ENCODE measurements around the gene GSE1.

DNA sequence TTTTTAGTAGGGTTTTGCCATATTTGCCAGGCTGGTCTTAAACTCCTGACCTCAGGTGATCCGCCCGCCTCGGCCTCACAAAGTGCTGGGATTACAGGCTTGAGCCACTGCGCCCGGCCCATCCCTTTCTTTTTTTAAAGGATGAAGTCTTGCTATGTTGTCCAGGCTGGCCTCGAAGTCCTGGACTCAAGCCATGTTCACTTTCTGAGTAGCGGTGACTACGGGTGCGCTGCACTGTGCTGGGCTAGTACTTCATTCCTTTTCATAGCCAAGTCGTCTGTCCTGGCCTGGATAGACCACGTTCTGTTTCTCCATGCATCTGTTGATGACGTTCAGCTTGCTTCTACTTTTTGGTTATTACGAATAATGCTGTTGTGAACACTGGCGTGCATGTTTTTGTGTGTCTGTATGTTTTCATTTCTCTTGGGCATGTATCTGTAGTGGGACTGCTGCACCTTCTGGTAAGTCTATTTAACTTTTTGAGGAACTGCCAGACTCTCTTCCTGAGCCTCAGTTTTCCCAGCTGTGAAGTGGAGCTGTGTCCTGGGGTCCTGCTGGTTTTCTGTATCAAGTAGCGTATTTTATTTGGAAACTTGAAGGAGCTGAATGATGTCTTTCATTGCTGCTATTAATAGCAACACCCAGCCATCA is 40.0 kb upstream of the GSE1 start:
- no peak for TF ChIP-seq POLR2AphosphoS5 (IDR thresholded peaks at IDR 0.05; ENCODE audit: low read depth, low read length)
- no peak for TF ChIP-seq POLR2A (IDR thresholded peaks at IDR 0.05; ENCODE audit: low read depth, low read length)

All from GM12892 (cell line).